ENCODE measurements around the gene RANBP3.

RANBP3 gene

DNA sequence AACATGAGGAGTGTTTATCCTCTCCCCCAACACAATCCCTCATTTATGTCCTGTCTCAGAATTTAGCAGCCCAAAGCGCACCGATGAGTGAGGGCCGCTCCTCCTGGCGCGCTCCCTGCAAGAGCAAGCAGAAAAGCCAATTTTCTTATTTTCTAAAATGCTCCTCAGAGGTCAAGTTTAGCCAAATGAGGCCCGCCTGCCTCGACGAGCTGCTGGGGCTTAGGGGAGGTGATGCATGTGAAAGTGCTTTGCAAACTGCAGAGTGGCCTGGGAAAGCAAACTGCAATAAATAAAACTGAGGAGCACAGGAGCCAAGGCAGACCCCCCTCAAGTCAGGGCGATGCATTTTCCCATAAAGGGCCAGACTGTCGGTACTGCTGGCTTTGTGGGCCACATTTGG lies 34.9 kb downstream of the RANBP3 start:
- H3K4me1 ChIP-seq (ENCODE audit: control insufficient read depth in 5 of 5, insufficient read depth in 5 of 5, low read length in 5 of 5): peaks cover 9 to 38% (median 20%) of the 10 kb centered on the region in 5 donors
- H3K9ac ChIP-seq (ENCODE audit: low read length in 5 of 5): no peak overlapping the region
- peaks cover 0 to 38% (median 28%) of the 10 kb centered on the region in 5 donors for H3K36me3 ChIP-seq (ENCODE audit: control insufficient read depth in 5 of 5, insufficient read depth in 5 of 5, low read length in 5 of 5)
- H3K27me3 ChIP-seq (ENCODE audit: control insufficient read depth in 5 of 5, insufficient read depth in 4 of 5, low read length in 5 of 5): no peaks in the 10 kb centered on the region
- H3K27ac ChIP-seq (ENCODE audit: low read depth, low read length): no peak overlapping the region
- no peaks in the 10 kb centered on the region for H3K9me3 ChIP-seq (ENCODE audit: control insufficient read depth in 5 of 5, low read length in 5 of 5)
- H3K4me3 ChIP-seq (ENCODE audit: low read depth in 1 of 5, low read length in 5 of 5): no peak overlapping the region

DNA sequence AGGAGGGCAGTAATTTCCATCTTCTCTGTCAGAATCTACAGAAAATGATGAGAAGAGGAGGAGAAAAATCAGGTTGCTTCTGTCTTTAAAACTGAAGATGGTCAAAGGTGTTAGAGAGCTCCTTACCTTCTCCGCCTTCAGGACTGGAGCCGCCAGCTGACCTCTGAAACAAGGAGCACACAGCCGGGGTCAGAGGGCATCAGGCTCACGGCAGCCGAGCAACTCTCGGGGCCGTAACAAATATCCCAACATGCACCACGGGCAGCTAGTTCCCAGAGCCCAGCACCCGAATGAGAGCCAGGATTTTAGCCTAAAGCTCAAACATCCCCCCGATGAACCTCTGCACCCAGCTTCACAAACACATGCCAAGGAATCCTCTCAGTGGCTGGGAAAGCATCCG lies 36.3 kb downstream of the RANBP3 start:
- Histone ChIP-seq H3K27me3 (ENCODE audit: control insufficient read depth in 5 of 5, insufficient read depth in 4 of 5, low read length in 5 of 5) (no peaks in the 10 kb centered on the region), H3K9me3 (ENCODE audit: control insufficient read depth in 5 of 5, low read length in 5 of 5) (no peaks in the 10 kb centered on the region), H3K36me3 (ENCODE audit: control insufficient read depth in 5 of 5, insufficient read depth in 5 of 5, low read length in 5 of 5) (peaks cover 0 to 47% (median 38%) of the 10 kb centered on the region in 5 donors), H3K9ac (ENCODE audit: low read length in 5 of 5) (no peak overlapping the region), H3K4me3 (ENCODE audit: low read depth in 1 of 5, low read length in 5 of 5) (no peak overlapping the region), H3K4me1 (ENCODE audit: control insufficient read depth in 5 of 5, insufficient read depth in 5 of 5, low read length in 5 of 5) (peaks cover 6 to 24% (median 8%) of the 10 kb centered on the region in 5 donors), H3K27ac (ENCODE audit: low read depth, low read length) (no peak overlapping the region)

DNA sequence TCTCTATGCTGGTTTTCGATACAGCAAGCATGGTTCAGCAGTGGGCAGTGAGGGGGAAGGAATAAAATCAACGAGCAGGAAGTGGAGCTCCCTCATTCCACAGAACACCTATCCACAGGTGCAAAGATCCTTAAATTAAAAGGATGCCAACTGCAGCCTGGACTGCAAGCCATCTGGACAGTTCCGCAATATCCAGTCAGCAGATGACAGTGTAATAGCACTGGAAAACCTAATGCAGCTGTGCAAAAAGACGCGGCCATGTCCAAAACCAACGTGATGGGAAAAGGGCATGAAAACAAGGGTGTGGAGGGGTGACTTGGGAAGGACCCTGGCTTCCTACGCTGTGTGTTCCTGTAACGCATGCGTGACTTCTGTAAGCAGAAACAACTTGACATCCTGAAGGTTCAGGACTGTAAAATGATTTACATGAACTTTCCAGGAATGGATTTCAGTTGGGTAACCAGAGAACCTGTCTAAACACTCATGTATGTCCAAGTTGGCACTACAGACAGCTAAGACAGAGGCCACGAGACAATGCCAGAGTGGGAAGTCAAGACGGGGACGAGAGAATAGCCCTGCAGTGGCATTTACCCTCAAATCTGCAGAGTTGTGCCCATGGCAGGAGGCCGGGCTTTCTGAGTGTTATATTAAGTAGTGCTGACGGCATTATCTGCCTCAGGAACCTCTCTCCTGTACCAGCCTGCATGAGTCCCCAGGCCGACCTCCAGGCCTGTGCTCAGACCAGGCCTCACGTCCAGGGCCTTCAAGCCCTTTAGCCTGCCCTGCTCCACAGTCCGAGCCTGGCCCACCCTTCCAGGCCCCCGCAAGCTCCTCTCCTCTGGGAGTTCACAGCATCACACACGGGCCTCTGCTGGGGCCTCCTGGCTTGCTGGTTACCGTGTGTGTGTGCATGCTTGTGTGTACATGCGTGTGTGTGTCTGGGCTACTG lies 37.4 kb downstream of the RANBP3 start:
- Histone ChIP-seq H3K4me1 (ENCODE audit: control insufficient read depth in 5 of 5, insufficient read depth in 5 of 5, low read length in 5 of 5) (peaks cover 7 to 27% (median 10%) of the 10 kb centered on the region in 5 donors), H3K27ac (ENCODE audit: low read depth, low read length) (no peak overlapping the region), H3K9ac (ENCODE audit: low read length in 5 of 5) (no peak overlapping the region)

DNA sequence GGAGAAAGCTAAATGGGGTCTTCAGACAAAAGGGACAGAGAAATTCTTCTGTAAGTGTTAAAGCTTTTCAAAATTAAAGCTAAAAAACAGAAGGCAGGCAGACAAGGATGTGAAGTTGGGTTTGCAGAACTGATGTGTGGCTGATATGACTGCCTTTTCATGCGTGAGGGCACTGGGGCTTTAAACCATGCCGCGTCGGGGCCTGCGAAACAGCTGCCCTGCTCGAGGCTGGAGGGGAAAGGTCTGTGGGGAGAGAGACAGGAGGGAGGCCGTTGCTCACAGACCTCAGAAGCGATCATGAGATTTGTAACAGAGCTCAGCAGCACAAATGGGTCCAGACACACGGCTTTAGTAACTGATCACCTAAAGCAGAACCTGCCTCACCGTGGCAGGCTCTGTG lies 40.4 kb downstream of the RANBP3 start:
- Histone ChIP-seq H3K9me3 (ENCODE audit: control insufficient read depth in 5 of 5, low read length in 5 of 5) (no peaks in the 10 kb centered on the region), H3K4me1 (ENCODE audit: control insufficient read depth in 5 of 5, insufficient read depth in 5 of 5, low read length in 5 of 5) (peaks cover 3 to 29% (median 28%) of the 10 kb centered on the region in 5 donors), H3K36me3 (ENCODE audit: control insufficient read depth in 5 of 5, insufficient read depth in 5 of 5, low read length in 5 of 5) (peaks cover 0 to 65% (median 56%) of the 10 kb centered on the region in 5 donors), H3K9ac (ENCODE audit: low read length in 5 of 5) (no peak overlapping the region), H3K4me3 (ENCODE audit: low read depth in 1 of 5, low read length in 5 of 5) (no peak overlapping the region), H3K27ac (ENCODE audit: low read depth, low read length) (no peak overlapping the region), H3K27me3 (ENCODE audit: control insufficient read depth in 5 of 5, insufficient read depth in 4 of 5, low read length in 5 of 5) (no peaks in the 10 kb centered on the region)

More for the DNA sequence above, 37.4 kb downstream of the RANBP3 start:
- no peaks in the 10 kb centered on the region for H3K27me3 ChIP-seq (ENCODE audit: control insufficient read depth in 5 of 5, insufficient read depth in 4 of 5, low read length in 5 of 5)
- H3K36me3 ChIP-seq (ENCODE audit: control insufficient read depth in 5 of 5, insufficient read depth in 5 of 5, low read length in 5 of 5): peaks cover 0 to 53% (median 47%) of the 10 kb centered on the region in 5 donors
- H3K9me3 ChIP-seq (ENCODE audit: control insufficient read depth in 5 of 5, low read length in 5 of 5): no peaks in the 10 kb centered on the region
- H3K4me3 ChIP-seq (ENCODE audit: low read depth in 1 of 5, low read length in 5 of 5): no peak overlapping the region

DNA sequence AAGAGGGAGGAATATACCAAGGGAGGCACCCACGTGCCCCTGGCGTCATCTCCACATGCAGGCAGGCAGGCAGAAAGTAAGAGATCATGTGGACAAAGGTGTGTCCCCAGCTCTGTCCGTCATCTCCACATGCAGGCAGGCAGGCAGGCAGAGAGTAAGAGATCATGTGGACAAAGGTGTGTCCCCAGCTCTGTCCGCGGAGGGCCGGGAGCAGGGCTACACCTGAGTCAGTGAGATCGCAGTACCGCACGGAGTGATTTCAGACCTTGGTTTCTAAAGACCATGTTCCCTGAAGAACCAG lies 41.7 kb downstream of the RANBP3 start:
- Histone ChIP-seq H3K36me3 (ENCODE audit: control insufficient read depth in 5 of 5, insufficient read depth in 5 of 5, low read length in 5 of 5) (peaks cover 0 to 74% (median 60%) of the 10 kb centered on the region in 5 donors), H3K27ac (ENCODE audit: low read depth, low read length) (no peak overlapping the region), H3K4me1 (ENCODE audit: control insufficient read depth in 5 of 5, insufficient read depth in 5 of 5, low read length in 5 of 5) (peaks cover under 1 to 29% (median 28%) of the 10 kb centered on the region in 5 donors), H3K9me3 (ENCODE audit: control insufficient read depth in 5 of 5, low read length in 5 of 5) (no peaks in the 10 kb centered on the region), H3K9ac (ENCODE audit: low read length in 5 of 5) (no peak overlapping the region), H3K27me3 (ENCODE audit: control insufficient read depth in 5 of 5, insufficient read depth in 4 of 5, low read length in 5 of 5) (no peaks in the 10 kb centered on the region), H3K4me3 (ENCODE audit: low read depth in 1 of 5, low read length in 5 of 5) (no peak overlapping the region)

DNA sequence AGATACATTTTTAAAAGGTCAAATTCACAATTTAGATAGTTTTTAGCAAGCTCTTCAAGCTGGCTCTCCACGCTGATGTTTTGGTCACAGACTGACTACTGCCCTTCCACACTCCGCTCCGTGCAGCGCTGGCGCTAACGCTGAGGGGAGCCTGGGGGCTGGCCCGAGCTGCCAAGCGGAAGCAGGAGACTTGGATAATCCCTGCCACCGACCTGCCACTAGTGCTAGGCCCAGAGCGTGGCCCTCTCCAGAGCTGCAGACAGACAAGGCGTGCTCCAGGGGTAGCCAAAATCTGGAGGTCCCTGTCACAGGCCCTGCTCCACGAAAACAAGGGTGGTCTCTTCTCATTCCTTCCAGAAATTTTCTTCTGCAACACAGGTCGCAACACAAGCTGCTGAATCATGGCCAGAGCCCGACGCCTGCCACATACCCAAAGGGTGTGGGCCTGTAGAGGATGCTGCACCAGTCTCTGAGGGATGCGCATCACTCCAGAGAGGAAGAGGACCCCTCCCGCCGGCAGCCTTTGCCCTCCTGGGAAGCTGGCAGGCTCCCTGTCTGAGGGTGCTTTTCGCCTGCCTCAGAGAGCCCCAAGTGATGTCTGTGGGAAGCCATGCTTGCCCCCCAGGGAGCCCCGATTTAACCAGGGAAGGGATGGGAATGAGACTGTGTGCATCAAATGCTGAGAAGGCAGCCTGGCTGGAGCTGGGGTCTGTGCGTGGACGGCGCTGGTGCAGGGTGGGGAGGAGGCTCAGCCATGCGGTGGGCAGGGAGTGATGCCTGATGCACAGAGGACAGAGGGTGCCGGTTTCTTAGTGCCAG lies 42.3 kb downstream of the RANBP3 start:
- peaks cover 0 to 29% (median 24%) of the 10 kb centered on the region in 5 donors for H3K4me1 ChIP-seq (ENCODE audit: control insufficient read depth in 5 of 5, insufficient read depth in 5 of 5, low read length in 5 of 5)
- H3K4me3 ChIP-seq (ENCODE audit: low read depth in 1 of 5, low read length in 5 of 5): no peak overlapping the region
- H3K9ac ChIP-seq (ENCODE audit: low read length in 5 of 5): no peak overlapping the region
- no peaks in the 10 kb centered on the region for H3K27me3 ChIP-seq (ENCODE audit: control insufficient read depth in 5 of 5, insufficient read depth in 4 of 5, low read length in 5 of 5)
- no peaks in the 10 kb centered on the region for H3K9me3 ChIP-seq (ENCODE audit: control insufficient read depth in 5 of 5, low read length in 5 of 5)
- H3K36me3 ChIP-seq (ENCODE audit: control insufficient read depth in 5 of 5, insufficient read depth in 5 of 5, low read length in 5 of 5): peaks cover 0 to 74% (median 60%) of the 10 kb centered on the region in 5 donors
- H3K27ac ChIP-seq (ENCODE audit: low read depth, low read length): peak overlapping the region; percentile 50

DNA sequence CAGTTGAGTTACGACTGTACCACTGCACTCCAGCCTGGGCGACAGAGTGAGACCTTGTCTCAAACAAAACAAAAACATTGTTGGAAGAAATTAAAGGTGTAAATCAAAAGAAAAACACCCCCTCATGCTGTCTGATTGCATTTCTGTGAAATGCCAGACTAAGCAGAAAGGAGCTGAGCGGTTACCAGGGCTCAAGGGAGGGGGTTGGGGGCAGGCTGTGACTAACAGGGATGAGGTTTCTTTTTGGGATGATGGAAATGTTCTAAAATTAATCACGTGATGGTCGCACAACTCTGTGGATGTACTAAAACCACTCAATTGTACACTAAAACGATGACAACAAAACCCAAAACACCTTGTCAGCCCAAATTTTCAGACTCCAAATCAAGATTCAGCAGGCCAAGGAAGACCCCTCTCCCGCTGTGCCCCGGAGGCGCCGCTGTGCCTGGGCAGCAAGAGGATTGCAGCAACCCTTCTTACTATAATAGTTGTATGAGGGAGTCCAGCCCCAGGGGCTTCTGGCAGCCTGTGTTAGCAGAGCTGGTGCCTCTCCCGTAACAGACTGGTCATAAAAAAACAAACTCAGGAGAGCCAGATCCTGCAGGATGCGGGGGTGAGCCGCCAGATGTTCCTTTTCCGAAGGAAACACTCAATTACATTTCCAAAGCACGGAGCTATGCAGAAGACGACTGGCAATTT lies 43.0 kb downstream of the RANBP3 start:
- Histone ChIP-seq H3K4me3 (ENCODE audit: low read depth in 1 of 5, low read length in 5 of 5) (no peak overlapping the region), H3K27ac (ENCODE audit: low read depth, low read length) (peak overlapping the region; percentile 50), H3K9me3 (ENCODE audit: control insufficient read depth in 5 of 5, low read length in 5 of 5) (no peaks in the 10 kb centered on the region), H3K27me3 (ENCODE audit: control insufficient read depth in 5 of 5, insufficient read depth in 4 of 5, low read length in 5 of 5) (no peaks in the 10 kb centered on the region), H3K4me1 (ENCODE audit: control insufficient read depth in 5 of 5, insufficient read depth in 5 of 5, low read length in 5 of 5) (peaks cover 0 to 29% (median 20%) of the 10 kb centered on the region in 5 donors), H3K36me3 (ENCODE audit: control insufficient read depth in 5 of 5, insufficient read depth in 5 of 5, low read length in 5 of 5) (peaks cover 0 to 74% (median 60%) of the 10 kb centered on the region in 5 donors), H3K9ac (ENCODE audit: low read length in 5 of 5) (no peak overlapping the region)

DNA sequence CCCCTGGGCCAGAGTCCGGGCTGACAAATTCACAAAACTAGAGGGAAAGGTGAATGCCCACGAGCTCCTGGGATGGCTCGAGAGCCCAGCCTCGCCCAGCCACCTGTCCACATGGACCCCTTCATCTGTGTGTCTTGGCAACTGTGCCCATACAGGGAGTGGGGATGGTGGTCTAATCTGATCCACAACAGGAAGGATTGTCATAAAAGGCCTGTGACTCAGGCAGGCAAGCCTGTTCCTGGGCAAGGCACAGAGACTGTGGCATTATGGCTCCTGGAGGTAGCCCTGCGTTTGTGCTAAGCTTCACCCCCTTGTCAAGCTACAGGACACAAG lies 43.9 kb downstream of the RANBP3 start:
- Histone ChIP-seq H3K4me1 (ENCODE audit: control insufficient read depth in 5 of 5, insufficient read depth in 5 of 5, low read length in 5 of 5) (peaks cover 0 to 29% (median 20%) of the 10 kb centered on the region in 5 donors), H3K36me3 (ENCODE audit: control insufficient read depth in 5 of 5, insufficient read depth in 5 of 5, low read length in 5 of 5) (peaks cover 0 to 75% (median 61%) of the 10 kb centered on the region in 5 donors), H3K9ac (ENCODE audit: low read length in 5 of 5) (no peak overlapping the region), H3K27ac (ENCODE audit: low read depth, low read length) (no peak overlapping the region), H3K27me3 (ENCODE audit: control insufficient read depth in 5 of 5, insufficient read depth in 4 of 5, low read length in 5 of 5) (no peaks in the 10 kb centered on the region), H3K9me3 (ENCODE audit: control insufficient read depth in 5 of 5, low read length in 5 of 5) (no peaks in the 10 kb centered on the region), H3K4me3 (ENCODE audit: low read depth in 1 of 5, low read length in 5 of 5) (no peak overlapping the region)

DNA sequence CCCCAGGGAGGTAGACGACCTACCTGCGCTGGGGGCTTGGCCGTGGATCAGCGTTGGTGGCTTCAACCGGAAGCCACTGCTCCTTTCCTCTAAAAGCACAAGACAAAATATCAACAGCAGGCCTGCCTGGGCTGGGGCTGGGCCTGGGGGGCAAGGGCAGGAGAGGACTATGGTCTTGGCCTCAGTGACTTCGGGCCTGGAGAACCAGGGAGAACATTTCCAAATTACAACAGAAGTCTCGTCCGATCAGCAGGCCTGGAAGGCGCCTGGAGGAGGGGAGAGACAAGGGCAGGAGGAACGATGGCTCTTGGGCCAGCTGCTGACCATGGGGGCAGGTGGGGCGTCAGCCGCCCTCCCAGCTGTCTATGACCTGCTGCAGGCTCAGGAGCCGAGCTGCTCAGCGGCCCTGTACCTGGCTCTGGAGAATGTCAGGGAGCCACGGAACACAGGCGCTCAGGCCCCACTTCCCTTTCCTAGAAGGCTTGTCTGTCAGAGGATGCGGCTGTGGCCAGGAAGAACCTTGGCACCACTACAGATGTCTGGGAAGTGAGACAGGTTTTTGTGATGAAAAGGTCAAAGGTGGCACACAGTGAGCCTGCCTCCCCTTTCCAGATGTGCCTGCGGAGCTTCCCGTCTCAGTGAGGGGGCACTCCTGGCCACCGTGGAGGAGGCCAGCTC lies 44.4 kb downstream of the RANBP3 start:
- Histone ChIP-seq H3K4me1 (ENCODE audit: control insufficient read depth in 5 of 5, insufficient read depth in 5 of 5, low read length in 5 of 5) (peaks cover 0 to 29% (median 20%) of the 10 kb centered on the region in 5 donors), H3K4me3 (ENCODE audit: low read depth in 1 of 5, low read length in 5 of 5) (no peak overlapping the region), H3K9ac (ENCODE audit: low read length in 5 of 5) (no peak overlapping the region), H3K36me3 (ENCODE audit: control insufficient read depth in 5 of 5, insufficient read depth in 5 of 5, low read length in 5 of 5) (peaks cover 0 to 80% (median 66%) of the 10 kb centered on the region in 5 donors), H3K27ac (ENCODE audit: low read depth, low read length) (no peak overlapping the region), H3K27me3 (ENCODE audit: control insufficient read depth in 5 of 5, insufficient read depth in 4 of 5, low read length in 5 of 5) (no peaks in the 10 kb centered on the region), H3K9me3 (ENCODE audit: control insufficient read depth in 5 of 5, low read length in 5 of 5) (no peaks in the 10 kb centered on the region)

Measured in subcutaneous abdominal adipose tissue (tissue), 5 donors.